GM18499 (cell line): Measurements from ENCODE around the gene KRTAP10-7.
"Not testable (repeated sequence)": the region's sequence is repeated elsewhere in the genome, so short reads cannot be mapped to it uniquely, and the experiment has no call there.

Experiments used
- ATAC-seq: cut with Tn5 transposase; IDR thresholded peaks from one replicate; pipeline ENCODE4 v1.9.1; 2021; ENCODE audit warnings: moderate number of reproducible peaks; ENCODE audit not compliant: insufficient read depth, unreplicated experiment

KRTAP10-7 gene

GRCh38 chr21:44600118-44600978, at the start of gene KRTAP10-7:
Gene KRTAP10-7, plus strand, starts transcription at chr21:44600597. Its CDS starts 25 bp downstream, at chr21:44600622.
- ATAC-seq = not testable (repeated sequence)

DNA sequence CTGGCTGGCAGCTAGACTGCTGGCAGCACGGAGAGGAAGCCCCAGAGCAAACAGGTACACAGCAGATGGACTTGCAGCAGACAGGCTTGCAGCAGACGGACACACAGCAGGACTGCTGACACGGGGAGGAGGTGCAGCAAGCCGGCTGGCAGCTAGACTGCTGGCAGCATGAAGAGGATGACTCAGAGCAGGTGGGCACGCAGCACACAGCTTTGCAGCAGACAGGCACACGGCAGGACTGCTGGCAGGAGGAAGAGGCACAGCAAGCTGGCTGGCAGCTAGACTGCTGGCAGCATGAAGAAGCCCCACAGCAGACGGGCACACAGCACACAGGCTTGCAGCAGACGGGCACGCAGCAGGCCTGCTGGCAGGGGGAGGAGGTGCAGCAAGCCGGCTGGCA, 49.6 kb upstream of the KRTAP10-7 start:
- ATAC-seq = no peak

- ATAC-seq = no peak
These were observed 48.9 kb upstream of the KRTAP10-7 start, which contains the start of gene KRTAP10-2 for GRCh38 chr21:44551340-44551961. Gene KRTAP10-2, minus strand, starts transcription at chr21:44551505. Its CDS starts 47 bp downstream, at chr21:44551458.

GRCh38 chr21:44552136-44552535, 48.3 kb upstream of the KRTAP10-7 start:
- no peak for ATAC-seq

- ATAC-seq = no peak
These were observed 47.7 kb upstream of the KRTAP10-7 start for GRCh38 chr21:44552681-44553080.

- no peak for ATAC-seq
These were observed 45.1 kb upstream of the KRTAP10-7 start for GRCh38 chr21:44555200-44555875.

- no peak for ATAC-seq
These were observed 43.5 kb upstream of the KRTAP10-7 start for GRCh38 chr21:44556879-44557278.

- ATAC-seq = no peak
These were observed 42.7 kb upstream of the KRTAP10-7 start for GRCh38 chr21:44557491-44558328.

DNA sequence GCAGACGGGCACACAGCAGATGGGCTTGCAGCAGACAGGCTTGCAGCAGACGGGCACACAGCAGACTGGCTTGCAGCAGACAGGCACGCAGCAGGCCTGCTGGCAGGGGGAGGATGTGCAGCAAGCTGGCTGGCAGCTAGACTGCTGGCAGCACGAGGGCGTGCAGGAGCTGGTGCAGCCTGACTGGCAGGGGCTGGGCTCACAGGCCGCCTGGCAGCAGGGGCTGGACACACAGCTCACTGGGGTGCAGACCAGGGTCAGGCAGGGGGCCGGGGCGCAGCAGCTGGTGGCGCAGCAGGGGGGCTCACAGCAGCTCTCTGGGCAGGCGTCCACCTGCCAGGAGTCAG, 42.1 kb upstream of the KRTAP10-7 start:
- not testable (repeated sequence) for ATAC-seq

- ATAC-seq = no peak
These were observed 41.7 kb upstream of the KRTAP10-7 start, which contains the start of gene KRTAP10-3 for GRCh38 chr21:44558695-44559094. Gene KRTAP10-3, minus strand, starts transcription at chr21:44558795. Its CDS starts 80 bp downstream, at chr21:44558715.

GRCh38 chr21:44564099-44564498, 36.3 kb upstream of the KRTAP10-7 start:
- ATAC-seq = no peak

GRCh38 chr21:44564886-44565598, 35.4 kb upstream of the KRTAP10-7 start:
- ATAC-seq = no peak

DNA sequence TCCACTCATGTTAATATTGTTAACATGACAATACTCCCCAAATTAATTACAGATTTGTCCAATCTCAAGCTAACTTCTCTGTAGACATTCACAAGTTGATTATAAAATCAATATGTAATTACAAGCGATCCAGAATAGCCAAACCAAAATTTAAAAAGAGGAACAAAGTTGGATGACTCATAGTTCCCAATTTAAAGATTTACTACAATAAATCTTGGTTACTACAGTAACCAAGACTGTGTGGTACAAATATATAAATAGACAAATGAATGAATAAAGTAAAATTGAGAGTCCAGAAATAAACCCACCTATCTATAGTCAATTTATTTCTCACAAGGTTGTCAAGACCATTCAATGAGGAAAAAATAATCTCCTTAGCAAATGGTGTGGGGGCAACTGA, 34.0 kb upstream of the KRTAP10-7 start:
- no peak for ATAC-seq

- ATAC-seq = no peak
These were observed 32.8 kb upstream of the KRTAP10-7 start for GRCh38 chr21:44567481-44568171.

- no peak for ATAC-seq
These were observed 32.1 kb upstream of the KRTAP10-7 start for GRCh38 chr21:44568261-44568660.

DNA sequence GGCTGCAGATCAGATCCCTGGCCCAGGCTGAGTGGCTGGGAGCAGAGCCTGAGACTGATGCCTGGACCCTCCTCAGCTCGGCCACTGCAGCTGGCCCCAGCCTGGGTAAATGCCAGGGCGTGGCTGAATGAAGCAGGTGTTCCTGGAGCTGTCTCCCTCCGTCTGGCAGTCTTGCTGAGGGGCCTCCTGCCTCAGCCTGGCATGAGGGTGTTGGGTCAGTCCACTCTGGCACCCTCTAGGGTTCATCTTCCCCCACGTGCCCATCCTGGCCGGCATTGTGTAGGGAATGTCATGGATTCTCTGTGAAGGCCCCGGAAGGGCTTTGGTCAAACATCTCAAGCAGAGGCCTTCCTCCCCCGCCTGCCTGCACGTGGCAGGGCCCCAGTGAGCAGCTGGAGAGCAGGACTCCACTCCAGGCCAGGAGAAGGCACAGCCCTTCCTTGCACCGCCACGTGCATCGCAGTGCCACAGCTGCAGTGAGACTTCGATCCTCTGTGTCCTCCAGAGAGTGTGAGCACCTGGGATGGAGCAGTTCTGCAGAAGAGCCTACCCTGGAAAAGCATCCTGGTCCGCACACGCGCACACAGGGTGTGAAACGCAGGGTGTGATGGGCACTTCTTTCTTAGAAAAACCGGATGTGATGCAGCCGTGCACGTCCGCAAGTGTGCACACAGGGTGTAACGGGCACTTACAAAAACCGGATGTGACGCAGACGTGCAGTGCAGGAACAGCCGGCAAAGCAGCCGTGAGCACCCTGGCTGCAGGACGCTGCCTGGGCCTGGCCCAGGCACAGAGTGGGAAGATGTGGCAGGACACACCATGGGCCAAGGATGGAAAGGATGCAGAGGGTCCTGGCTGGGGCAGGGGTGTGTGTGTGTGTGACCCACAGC, 31.5 kb upstream of the KRTAP10-7 start:
- no peak for ATAC-seq

- ATAC-seq = no peak
These were observed 30.4 kb upstream of the KRTAP10-7 start for GRCh38 chr21:44569861-44570517.
